ENCODE measurements around the gene CCDC27.
A peak's percentile ranks its signal among the peaks of the same experiment; 100 is the strongest.
"Not testable (repeated sequence)": the region's sequence is repeated elsewhere in the genome, so short reads cannot be mapped to it uniquely, and the experiment has no call there.

Gene CCDC27

DNA sequence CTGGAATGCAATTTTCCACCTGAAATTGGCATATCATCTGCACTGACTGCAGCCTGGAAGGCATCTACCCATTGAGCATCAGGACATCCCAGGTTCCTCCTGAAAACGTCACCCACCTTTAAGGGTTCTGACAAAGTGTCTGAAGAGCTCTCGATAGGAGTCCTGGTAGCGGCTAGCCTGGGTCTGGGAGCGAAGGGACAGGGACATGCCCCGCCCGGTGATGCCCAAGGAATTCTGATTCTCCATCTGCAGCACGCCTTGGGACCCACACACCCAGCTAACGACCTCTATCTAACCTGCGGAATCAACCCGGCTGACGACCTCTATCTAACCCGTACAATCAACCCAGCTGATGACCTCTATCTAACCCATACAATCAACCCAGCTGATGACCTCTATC is 13.3 kb upstream of the CCDC27 start:
- no peak for DNase-seq

DNA sequence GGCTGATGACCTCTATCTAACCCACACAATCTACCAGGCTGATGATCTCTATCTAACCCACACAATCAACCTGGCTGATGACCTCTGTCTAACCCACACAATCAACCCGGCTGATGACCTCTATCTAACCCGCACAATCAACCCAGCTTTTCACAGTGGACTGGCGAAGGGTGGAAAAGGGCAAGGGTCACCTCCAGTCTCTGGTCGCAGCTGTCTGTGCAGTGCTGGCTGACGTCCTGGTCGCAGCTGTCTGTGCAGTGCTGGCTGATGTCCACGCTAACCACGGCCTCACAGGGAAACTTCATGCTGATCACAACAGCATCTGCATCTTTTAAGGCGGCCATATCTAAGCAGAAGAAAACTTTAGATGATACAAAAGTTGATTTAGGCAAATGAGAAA is 12.2 kb upstream of the CCDC27 start:
- DNase-seq: peak; percentile 55

DNA sequence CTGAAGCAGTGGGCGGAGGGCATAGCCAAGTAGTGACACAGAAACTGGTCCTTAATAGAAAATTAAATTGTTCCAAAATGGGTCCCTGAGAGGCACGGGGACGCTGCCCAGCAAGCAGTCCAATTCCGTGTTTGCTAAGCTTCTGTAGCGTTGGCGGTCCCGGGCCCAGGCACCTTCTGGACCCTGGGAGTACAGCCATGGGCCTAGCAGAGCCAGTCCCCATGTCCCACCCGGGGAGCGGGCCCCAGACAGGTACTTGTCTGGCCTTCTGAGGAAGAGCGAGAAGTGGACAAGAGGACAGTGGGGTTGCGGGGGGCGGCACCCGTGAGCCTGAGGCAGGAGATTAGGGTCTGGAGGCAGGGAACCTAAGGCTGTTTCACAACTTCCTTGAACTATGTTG is 11.5 kb upstream of the CCDC27 start:
- no peak for DNase-seq

- no peak for DNase-seq
Measured at GRCh38 chr1:3741566-3742438, 10.4 kb upstream of the CCDC27 start.

DNA sequence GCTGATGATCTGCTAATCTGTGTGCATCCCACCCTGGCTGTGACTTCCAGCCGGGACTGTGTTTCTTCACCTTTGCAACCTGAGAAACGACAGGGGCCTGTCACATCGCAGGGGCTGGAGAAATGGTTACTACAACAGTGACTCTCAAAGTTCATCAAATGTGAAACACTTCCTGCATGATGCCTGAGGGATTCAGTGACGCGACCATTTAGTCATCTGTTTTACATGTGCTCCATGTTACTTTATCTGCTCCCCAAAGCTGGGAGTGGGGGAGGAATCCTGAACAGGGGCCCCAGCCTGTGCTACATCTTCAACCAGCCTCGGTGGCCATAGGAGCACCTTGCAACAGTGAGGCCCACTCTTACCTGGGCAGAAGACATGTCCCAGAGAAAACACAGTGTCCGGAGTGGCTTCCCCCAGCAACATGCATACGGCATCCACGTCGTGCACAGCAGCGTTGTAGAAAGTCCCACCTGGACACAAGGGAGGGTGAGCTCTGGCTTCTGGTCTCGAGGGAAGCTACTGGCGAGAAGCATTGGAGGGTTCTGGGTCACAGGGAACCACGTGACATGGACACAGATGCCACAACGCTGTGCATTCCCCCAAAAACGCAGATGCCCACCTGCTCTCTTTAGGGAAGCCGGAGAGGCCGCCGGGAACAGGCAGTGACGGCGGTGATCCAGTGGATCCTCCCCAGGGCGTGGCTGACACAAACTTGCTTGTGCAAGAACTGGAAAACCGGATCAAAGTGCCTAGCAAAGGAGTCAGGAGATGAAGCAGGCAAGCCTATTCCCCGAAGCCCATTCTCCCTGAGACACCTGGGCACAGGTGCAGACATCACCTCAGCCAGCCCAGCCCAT is 9.6 kb upstream of the CCDC27 start:
- DNase-seq: no peak

- no peak for DNase-seq
Measured at GRCh38 chr1:3743421-3743820, 8.8 kb upstream of the CCDC27 start.

- DNase-seq: no peak
Measured at GRCh38 chr1:3743826-3744225, 8.4 kb upstream of the CCDC27 start.

- no peak for DNase-seq
Measured at GRCh38 chr1:3744646-3745045, 7.6 kb upstream of the CCDC27 start.

DNA sequence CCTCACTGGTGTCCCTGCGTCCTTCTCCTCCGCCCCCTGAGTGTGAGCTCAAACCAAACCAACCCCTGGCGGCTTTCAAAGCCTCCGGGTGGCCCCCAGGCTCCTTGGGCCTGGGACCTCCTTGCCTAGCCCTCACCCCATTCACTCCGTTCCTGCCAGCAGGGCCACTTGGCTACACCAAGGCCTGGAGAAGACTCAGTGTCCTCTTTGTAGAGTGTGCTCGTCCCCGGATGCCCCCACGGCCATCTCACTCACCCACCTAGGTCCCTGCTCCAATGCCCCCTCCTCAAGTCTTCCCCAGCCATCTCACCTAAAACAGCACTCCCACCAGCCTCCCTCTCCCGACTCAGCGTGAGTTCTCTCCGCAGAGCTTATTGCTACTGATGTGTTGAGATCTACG is 7.2 kb upstream of the CCDC27 start:
- no peak for DNase-seq

- no peak for DNase-seq
Measured at GRCh38 chr1:3745590-3746381, 6.5 kb upstream of the CCDC27 start.

- no peak for DNase-seq
Measured at GRCh38 chr1:3746389-3746829, 5.8 kb upstream of the CCDC27 start.

- DNase-seq: peak; percentile 90
Measured at GRCh38 chr1:3746830-3747521, 5.3 kb upstream of the CCDC27 start.

- DNase-seq: no peak
Measured at GRCh38 chr1:3747522-3747848, 4.8 kb upstream of the CCDC27 start.

DNA sequence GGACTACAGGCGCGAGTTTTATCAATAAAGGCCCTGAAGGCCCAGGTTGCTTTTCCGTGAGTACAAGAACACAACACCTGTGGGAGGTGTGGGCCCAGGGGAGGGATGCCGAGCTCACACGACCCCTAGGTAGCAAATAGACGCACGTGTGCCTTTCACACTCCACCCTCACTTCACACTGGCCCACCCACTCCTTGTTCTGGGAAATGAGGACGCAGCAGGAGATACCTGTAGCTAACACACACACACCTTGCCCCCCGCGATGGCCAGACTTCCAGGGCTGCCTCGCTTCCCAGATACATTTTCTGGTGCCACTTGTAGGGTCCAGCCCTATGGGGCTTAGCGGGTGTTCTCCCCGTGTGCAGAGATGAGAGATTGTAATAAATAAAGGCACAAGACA is 4.3 kb upstream of the CCDC27 start:
- no peak for DNase-seq

GRCh38 chr1:3748316-3748900 is 3.8 kb upstream of the CCDC27 start:
- DNase-seq: not testable (repeated sequence)

GRCh38 chr1:3749512-3749911 is 2.7 kb upstream of the CCDC27 start:
- no peak for DNase-seq

DNA sequence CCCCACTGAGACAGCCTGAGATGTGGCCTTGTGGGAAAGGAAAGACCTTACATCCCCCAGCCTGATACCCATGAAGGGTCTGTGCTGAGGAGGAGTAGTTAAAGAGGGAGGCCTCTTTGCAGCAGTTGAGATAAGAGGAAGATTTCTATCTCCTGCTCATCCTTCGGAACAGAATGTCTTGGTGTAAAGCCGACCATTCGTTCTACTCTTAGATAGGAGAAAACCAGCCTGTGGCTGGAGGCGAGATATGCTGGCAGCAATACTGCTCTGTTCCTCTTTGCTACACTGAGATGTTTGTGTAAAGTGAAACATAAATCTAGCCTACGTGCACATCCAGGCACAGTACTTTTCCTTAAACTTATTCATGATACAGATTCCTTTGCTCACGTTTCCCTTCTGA is 1.5 kb upstream of the CCDC27 start:
- no peak for DNase-seq

- DNase-seq: no peak
Measured at GRCh38 chr1:3753656-3754454, 1.6 kb downstream of the CCDC27 start.

DNA sequence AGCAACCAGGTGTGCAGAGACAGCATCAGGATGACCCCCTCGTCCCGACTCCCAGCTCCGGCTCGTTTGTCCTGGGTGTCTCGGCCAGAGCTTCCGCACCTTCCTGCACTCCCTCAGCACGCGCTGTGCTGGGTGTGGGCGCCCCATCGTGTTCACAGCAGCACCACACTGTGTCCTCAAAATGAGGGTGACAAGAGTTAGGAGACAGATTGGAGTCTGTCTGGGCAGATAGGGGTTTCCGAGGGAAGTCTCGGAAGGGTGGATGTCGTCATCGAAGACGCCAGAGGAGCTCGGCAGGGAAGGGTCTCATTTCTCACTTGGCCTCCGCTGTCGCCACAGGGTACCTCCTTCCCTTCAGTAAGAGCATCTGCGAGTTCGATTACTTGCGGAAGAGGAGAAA is 4.1 kb downstream of the CCDC27 start:
- no peak for DNase-seq

- no peak for DNase-seq
Measured at GRCh38 chr1:3759164-3759563, 6.9 kb downstream of the CCDC27 start.

GRCh38 chr1:3759796-3760195 is 7.5 kb downstream of the CCDC27 start:
- no peak for DNase-seq
